ENCODE results near the gene SAMD10. TPM values are rescaled to one million over a fixed set of nuclear protein-coding genes. Genes with fewer than 3 reads are reported as not detected.
"Not testable (repeated sequence)": the region's sequence is repeated elsewhere in the genome, so short reads cannot be mapped to it uniquely, and the experiment has no call there.

SAMD10 gene
- total RNA-seq, 2 donors from 2014 or later: 2.7 to 3.8 TPM

- no peak for DNase-seq
- ATAC-seq: no peak
- intact Hi-C loops (cut with DNase I): no loop called here
Measured at GRCh38 chr20:64005394-64005793, 26.0 kb upstream of the SAMD10 start.

GRCh38 chr20:64003960-64004725 lies 24.7 kb upstream of the SAMD10 start:
- no peak for ATAC-seq
- intact Hi-C loops (cut with DNase I): no loop called here
- no peak for DNase-seq

GRCh38 chr20:64001607-64002011 lies 22.2 kb upstream of the SAMD10 start:
- intact Hi-C loops (cut with DNase I): no loop called here
- no peak for ATAC-seq
- DNase-seq: no peak

- no peak for ATAC-seq
- no peak for DNase-seq
- intact Hi-C loops (cut with DNase I): no loop called here
Measured at GRCh38 chr20:64000906-64001305, 21.5 kb upstream of the SAMD10 start.

- intact Hi-C loops (cut with DNase I): loop anchor here in 1 of 2 donors (5.0 kb wide), 1 partner anchor 74 kb away; no protein-coding TSS in a partner anchor
- DNase-seq (no peak), ATAC-seq (no peak)
Measured at GRCh38 chr20:63982937-63983336, 3.5 kb upstream of the SAMD10 start.

- peak; percentile 91 to 92 for ATAC-seq
- intact Hi-C loops (cut with DNase I): loop anchor here in 1 of 2 donors (5.0 kb wide), 1 partner anchor 76 kb away; no protein-coding TSS in a partner anchor
- peak; percentile 96 for DNase-seq
Measured at GRCh38 chr20:63980806-63981728, 1.6 kb upstream of the SAMD10 start, which contains the start of gene PRPF6. PRPF6 (plus strand) TSS chr20:63981132; CDS start chr20:63981246, 114 bp downstream.

GRCh38 chr20:63980317-63980805 lies 919 bp upstream of the SAMD10 start:
- DNase-seq (peak; percentile 19), ATAC-seq (peak; percentile 0 to 33)
- intact Hi-C loops (cut with DNase I): loop anchor here in 1 of 2 donors (5.0 kb wide), 1 partner anchor 77 kb away; no protein-coding TSS in a partner anchor

- intact Hi-C loops (cut with DNase I): loop anchor here in 1 of 2 donors (5.0 kb wide), 1 partner anchor 442 kb away; the partner anchor contains the start of gene PTK6
- DNase-seq (no peak), ATAC-seq (no peak)
Measured at GRCh38 chr20:63979229-63979556, 249 bp downstream of the SAMD10 start.

- DNase-seq (peak; percentile 83), ATAC-seq (peak; percentile 27 to 42)
- intact Hi-C loops (cut with DNase I): loop anchor here in 1 of 2 donors (5.0 kb wide), 1 partner anchor 441 kb away; the partner anchor contains the start of gene PTK6
Measured at GRCh38 chr20:63978319-63979228, 868 bp downstream of the SAMD10 start.

- ATAC-seq (peak in 1 of 2 donors; percentile 2), DNase-seq (peak; percentile 30)
- intact Hi-C loops (cut with DNase I): loop anchor here in 1 of 2 donors (5.0 kb wide), 1 partner anchor 441 kb away; the partner anchor contains the start of gene PTK6
Measured at GRCh38 chr20:63977739-63978276, 1.6 kb downstream of the SAMD10 start.

GRCh38 chr20:63976980-63977738 lies 2.3 kb downstream of the SAMD10 start:
- ATAC-seq: no peak
- intact Hi-C loops (cut with DNase I): loop anchor here in 1 of 2 donors (5.0 kb wide), 1 partner anchor 440 kb away; the partner anchor contains the start of gene PTK6
- peak; percentile 24 for DNase-seq

GRCh38 chr20:63976511-63976910 lies 2.9 kb downstream of the SAMD10 start:
- not testable (repeated sequence) for DNase-seq, ATAC-seq
- intact Hi-C loops (cut with DNase I): loop anchor here in 1 of 2 donors (5.0 kb wide), 1 partner anchor 439 kb away; the partner anchor contains the start of gene PTK6

- DNase-seq (peak; percentile 25), ATAC-seq (no peak)
- intact Hi-C loops (cut with DNase I): loop anchor here (5.0 kb wide), 3 partner anchors 67 to 437 kb away; partner anchors contain the start of gene PTK6 (in 2 of the 2)
Measured at GRCh38 chr20:63974402-63975200, 4.8 kb downstream of the SAMD10 start.

GRCh38 chr20:63973636-63974401 lies 5.6 kb downstream of the SAMD10 start:
- intact Hi-C loops (cut with DNase I): loop anchor here (5.0 kb wide), 3 partner anchors 67 to 437 kb away; partner anchors contain the start of gene PTK6 (in 1 of the 2)
- peak; percentile 92 for DNase-seq

GRCh38 chr20:63973160-63973479 lies 6.3 kb downstream of the SAMD10 start:
- ATAC-seq (no peak), DNase-seq (no peak)
- intact Hi-C loops (cut with DNase I): loop anchor here (5.0 kb wide), 3 partner anchors 66 to 436 kb away; partner anchors contain the start of gene PTK6 (in 1 of the 2)

More at GRCh38 chr20:63973636-63974401, 5.6 kb downstream of the SAMD10 start:
- ATAC-seq: peak; percentile 82 to 85
